Hindlimb muscle (tissue), 1 donor: Measurements from ENCODE around the gene ALKBH5. TPM values are rescaled to one million over a fixed set of nuclear protein-coding genes. Genes with fewer than 3 reads are reported as not detected.

Source experiments
- DNase-seq: peaks from one replicate; pipeline ENCODE4 v3.0.0-alpha.2; 2013
- polyA plus RNA-seq: library from polyadenylated mRNA; unstranded; fragments of 120-200 nt; gene quantifications from one replicate; pipeline ENCODE4 v1.2.1, GENCODE V29; 2013; ENCODE audit not compliant: insufficient read length

ALKBH5 gene
- polyA plus RNA-seq, 1 donor: 71.1 TPM

GRCh38 chr17:18225121-18225641 lies 41.6 kb downstream of the ALKBH5 start, which contains the start of gene LLGL1:
Gene LLGL1 (plus strand): TSS chr17:18225635. CDS start chr17:18225683, 48 bp downstream.
- peak; percentile 98 for DNase-seq

GRCh38 chr17:18225642-18226283 lies 42.1 kb downstream of the ALKBH5 start:
- peak; percentile 47 for DNase-seq

GRCh38 chr17:18226284-18226945 lies 42.8 kb downstream of the ALKBH5 start:
- DNase-seq: no peak

DNA sequence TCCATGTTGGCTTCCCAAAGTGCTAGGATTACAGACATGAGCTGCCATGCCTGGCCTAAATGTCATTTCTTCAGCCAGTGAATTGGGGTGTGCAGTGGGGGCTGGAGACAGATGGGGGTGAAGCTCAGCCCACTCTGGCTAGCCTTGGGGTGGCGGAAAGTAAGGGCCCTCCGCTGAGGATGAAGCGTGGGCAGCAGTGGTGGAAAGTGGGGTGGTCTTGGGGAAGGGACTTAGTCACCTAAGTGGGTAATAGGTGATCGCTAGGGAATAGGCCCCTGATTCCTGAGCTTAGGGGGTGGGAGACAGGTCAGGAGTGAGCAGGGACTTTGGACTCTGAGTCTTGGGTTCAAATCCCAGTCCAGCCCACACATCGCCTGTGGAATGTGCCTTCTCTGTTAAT lies 44.0 kb downstream of the ALKBH5 start:
- DNase-seq: no peak

DNA sequence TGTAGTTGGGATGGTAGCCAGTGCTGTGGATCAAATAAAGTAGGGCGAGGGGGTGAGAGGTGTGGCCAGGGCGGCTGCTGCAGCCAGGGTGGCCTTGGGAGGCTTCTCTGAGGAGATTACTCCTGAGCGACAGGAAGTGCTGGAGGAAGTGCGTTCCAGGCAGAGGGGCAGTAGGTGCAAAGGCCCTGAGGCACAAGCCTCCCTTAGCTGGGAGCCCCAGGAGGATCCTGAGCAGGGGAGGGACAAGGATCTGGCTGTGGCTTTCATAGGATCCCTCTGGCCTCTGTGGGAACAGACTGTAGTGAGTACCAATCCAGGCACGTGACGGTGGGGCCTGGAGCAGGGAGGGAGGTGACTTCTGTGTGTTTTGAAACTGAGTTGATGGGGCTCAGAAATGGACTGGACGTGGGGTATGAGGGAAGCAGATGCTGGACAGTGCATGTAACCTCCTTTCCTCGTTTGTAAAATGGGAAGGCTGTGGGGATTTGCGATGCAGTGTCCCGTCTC lies 44.6 kb downstream of the ALKBH5 start:
- DNase-seq: no peak

DNA sequence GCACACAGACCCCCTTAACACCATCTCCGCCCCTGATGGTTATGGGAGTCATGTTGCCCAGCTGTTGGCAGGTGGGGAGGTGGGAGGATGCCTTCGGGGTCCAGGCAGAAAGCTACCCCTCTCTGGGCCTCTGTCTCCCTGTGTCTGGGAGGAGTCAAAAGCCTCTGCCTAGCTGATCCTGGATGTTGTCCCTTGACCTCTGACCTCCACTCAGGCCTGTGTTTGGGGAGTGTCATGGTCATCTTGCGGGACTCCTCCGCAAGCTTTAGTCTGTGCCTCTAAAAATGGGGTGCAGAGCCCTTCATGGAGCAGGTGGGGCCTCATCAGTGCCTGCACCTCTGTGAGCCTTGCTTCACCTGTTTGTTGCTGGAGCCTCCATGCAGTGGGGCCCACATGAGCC lies 45.6 kb downstream of the ALKBH5 start:
- no peak for DNase-seq

DNA sequence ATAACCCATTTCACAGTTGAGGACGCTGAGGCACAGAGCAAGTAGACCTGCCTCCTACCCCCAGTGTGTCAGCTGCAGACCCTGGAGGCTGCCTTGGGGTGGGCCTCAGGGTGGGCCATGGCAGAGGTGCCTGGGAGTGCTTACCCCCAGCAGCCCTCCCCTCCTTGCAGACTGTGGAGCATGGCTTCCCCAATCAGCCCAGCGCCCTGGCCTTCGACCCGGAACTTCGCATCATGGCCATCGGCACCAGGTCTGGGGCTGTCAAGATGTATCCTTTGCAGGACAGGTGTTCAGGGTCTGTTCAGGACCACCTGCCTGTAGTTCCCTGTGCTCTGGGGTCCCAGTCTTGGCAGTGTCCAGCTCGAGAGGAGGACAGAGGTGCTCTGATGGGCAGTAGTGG lies 46.1 kb downstream of the ALKBH5 start:
- DNase-seq: no peak

GRCh38 chr17:18230288-18231141 lies 46.9 kb downstream of the ALKBH5 start:
- no peak for DNase-seq

GRCh38 chr17:18231164-18231563 lies 47.5 kb downstream of the ALKBH5 start:
- no peak for DNase-seq

GRCh38 chr17:18233803-18234518 lies 50.3 kb downstream of the ALKBH5 start:
- DNase-seq: no peak

DNA sequence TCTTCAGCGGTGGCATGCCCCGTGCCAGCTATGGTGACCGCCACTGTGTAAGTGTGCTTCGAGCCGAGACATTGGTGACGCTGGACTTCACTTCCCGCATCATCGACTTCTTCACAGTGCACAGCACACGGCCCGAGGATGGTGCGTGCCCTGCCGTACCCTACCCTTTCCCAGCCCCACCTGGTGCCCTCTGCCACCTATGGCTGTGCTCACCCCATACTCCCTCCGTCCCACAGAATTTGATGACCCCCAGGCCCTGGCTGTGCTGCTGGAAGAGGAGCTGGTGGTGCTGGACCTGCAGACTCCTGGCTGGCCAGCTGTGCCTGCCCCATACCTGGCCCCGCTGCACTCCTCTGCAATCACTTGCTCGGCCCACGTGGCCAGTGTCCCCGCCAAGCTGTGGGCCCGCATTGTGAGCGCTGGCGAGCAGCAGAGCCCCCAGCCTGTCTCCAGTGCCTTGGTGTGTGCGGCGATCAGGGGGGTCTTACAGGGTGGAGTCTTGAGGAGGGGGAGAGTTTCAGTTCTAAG lies 51.3 kb downstream of the ALKBH5 start:
- DNase-seq: no peak

DNA sequence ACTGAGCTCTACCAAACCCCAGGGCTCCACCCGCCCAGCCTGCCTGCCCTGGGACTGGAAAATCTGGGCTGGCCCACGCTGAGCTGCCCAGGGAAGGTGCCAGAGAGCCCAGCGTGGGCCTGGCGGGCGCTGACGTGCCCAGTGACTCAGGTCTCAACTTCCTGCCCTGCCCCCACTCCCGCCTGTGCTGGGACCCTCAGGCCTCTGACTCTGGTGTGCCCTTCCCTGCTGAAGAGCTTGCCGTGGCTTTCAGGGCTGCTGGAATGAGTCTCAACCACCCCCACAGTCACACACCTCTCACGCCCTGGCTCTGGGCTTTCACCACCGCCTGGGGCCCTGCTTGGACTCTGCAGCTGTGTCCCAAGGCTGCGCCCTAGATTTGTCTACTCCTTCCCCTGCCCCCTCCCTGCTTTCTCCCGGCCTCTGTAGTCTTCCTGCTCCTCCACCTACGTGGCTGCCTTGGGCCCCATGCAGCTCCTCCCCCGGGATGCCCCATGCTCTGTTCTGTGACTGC lies 52.2 kb downstream of the ALKBH5 start:
- DNase-seq: no peak

DNA sequence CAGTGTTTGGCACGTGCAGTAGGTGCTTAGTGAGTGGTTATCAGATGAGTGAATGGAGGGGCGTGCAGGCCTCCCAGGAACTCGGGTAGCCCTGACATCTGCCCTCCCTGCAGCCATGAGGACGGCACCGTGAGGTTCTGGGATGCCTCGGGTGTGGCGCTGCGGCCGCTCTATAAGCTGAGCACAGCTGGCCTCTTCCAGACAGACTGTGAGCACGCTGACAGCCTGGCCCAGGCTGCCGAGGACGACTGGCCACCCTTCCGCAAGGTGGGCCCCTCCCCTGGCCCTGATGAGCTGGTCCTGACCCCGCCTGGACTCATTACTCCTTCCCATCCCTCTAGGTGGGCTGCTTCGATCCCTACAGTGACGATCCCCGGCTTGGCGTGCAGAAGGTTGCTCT lies 52.9 kb downstream of the ALKBH5 start:
- DNase-seq: no peak

DNA sequence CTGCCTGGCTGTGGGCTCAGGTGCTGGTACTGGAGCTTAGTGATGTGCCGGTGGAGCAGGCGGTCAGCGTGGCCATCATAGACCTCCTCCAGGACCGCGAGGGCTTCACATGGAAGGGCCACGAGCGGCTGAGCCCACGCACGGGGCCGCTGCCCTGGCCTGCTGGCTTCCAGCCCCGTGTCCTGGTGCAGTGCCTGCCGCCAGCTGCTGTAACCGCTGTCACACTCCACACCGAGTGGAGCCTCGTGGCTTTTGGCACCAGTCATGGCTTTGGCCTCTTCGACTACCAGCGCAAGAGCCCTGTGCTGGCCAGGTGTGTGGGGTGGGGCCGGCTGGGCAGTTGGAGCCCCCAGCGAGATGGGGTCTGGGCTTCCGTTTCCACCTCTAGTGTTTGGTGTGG lies 53.8 kb downstream of the ALKBH5 start:
- no peak for DNase-seq

DNA sequence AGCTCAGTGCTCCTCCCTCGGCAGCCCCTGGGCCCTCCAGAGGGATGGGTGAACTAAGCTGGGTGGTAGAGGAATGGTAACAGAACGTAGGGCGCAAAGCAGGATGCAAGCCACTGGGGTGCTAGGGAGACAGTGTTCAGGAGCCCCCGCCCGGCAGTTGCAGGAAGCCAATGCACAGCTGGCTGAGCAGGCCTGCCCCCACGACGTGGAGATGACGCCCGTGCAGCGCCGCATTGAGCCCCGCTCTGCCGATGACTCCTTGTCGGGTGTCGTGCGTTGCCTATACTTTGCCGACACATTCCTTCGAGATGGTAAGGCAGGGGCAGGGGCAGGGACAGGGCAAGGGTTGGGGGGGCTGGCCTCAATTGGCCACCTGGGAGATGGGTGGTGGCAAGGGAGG lies 54.7 kb downstream of the ALKBH5 start:
- no peak for DNase-seq

GRCh38 chr17:18240449-18240848 lies 56.8 kb downstream of the ALKBH5 start:
- no peak for DNase-seq

GRCh38 chr17:18241229-18241871 lies 57.7 kb downstream of the ALKBH5 start:
- DNase-seq: no peak

DNA sequence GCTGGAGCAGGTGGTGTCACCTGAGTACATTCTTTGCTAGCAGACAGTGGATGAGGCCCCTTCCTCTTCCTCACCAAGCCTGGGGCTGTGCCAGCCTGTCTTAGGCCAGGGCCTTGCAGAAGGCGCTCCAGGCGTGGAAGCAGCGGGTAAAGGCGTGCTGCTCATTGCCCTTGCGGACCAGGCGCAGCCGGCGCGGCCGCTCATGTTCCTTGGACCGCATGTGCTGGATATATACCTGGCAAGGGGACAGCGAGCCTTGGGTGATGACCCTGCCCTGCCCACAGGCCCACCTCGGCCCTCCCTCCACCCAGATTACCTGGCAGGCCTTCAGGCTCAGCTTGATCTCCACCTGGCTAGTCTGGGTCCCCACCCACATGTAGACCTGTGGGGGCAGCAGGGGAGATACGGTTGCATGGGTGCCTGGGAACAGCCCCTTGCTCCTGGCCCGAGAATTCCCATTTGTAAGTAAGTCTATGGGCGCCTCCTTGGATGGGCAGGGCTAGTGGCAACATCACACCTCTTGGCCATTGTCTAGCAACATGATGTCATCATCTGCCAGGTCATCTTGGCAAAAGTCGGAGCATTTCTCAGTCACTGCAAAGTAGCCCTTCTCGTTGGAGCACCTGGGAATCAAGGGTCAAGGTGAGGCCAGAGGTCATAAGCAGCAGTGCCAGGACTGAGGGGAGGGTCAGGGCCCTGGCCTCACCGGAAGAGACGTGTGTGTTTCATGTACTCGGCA lies 61.6 kb downstream of the ALKBH5 start:
- no peak for DNase-seq

- no peak for DNase-seq
Observed at GRCh38 chr17:18246109-18246725, 62.6 kb downstream of the ALKBH5 start.
